ENCODE results near the gene GNL1. TPM values are rescaled to one million over a fixed set of nuclear protein-coding genes. Genes with fewer than 3 reads are reported as not detected.

Gene GNL1
- polyA plus RNA-seq: 54.9 TPM
- long read RNA-seq, donor 1, full-length matches to known transcripts: 4 of 4 reads
- long read RNA-seq, donor 1, partial matches to known transcripts: 0 of 4 reads
- long read RNA-seq, donor 1, other reads (novel, unspliced or antisense): 0 of 4 reads
- long read RNA-seq, donor 2, full-length matches to known transcripts: 11 of 11 reads
- long read RNA-seq, donor 2, partial matches to known transcripts: 0 of 11 reads
- long read RNA-seq, donor 2, other reads (novel, unspliced or antisense): 0 of 11 reads
- long read RNA-seq, donor 3, full-length matches to known transcripts: 18 of 25 reads
- long read RNA-seq, donor 3, partial matches to known transcripts: 7 of 25 reads
- long read RNA-seq, donor 3, other reads (novel, unspliced or antisense): 0 of 25 reads
- long read RNA-seq, donor 4, full-length matches to known transcripts: 2 of 2 reads
- long read RNA-seq, donor 4, partial matches to known transcripts: 0 of 2 reads
- long read RNA-seq, donor 4, other reads (novel, unspliced or antisense): 0 of 2 reads
- long read RNA-seq, donor 5, full-length matches to known transcripts: 4 of 4 reads
- long read RNA-seq, donor 5, partial matches to known transcripts: 0 of 4 reads
- long read RNA-seq, donor 5, other reads (novel, unspliced or antisense): 0 of 4 reads
- long read RNA-seq, donor 6, full-length matches to known transcripts: 11 of 11 reads
- long read RNA-seq, donor 6, partial matches to known transcripts: 0 of 11 reads
- long read RNA-seq, donor 6, other reads (novel, unspliced or antisense): 0 of 11 reads
- long read RNA-seq, donor 7, full-length matches to known transcripts: 2 of 2 reads
- long read RNA-seq, donor 7, partial matches to known transcripts: 0 of 2 reads
- long read RNA-seq, donor 7, other reads (novel, unspliced or antisense): 0 of 2 reads
- long read RNA-seq, donor 8, full-length matches to known transcripts: 9 of 9 reads
- long read RNA-seq, donor 8, partial matches to known transcripts: 0 of 9 reads
- long read RNA-seq, donor 8, other reads (novel, unspliced or antisense): 0 of 9 reads
- long read RNA-seq, donor 9, full-length matches to known transcripts: 6 of 6 reads
- long read RNA-seq, donor 9, partial matches to known transcripts: 0 of 6 reads
- long read RNA-seq, donor 9, other reads (novel, unspliced or antisense): 0 of 6 reads
- long read RNA-seq, donor 10, full-length matches to known transcripts: 12 of 12 reads
- long read RNA-seq, donor 10, partial matches to known transcripts: 0 of 12 reads
- long read RNA-seq, donor 10, other reads (novel, unspliced or antisense): 0 of 12 reads
- long read RNA-seq, donor 11, full-length matches to known transcripts: 5 of 5 reads
- long read RNA-seq, donor 11, partial matches to known transcripts: 0 of 5 reads
- long read RNA-seq, donor 11, other reads (novel, unspliced or antisense): 0 of 5 reads

DNA sequence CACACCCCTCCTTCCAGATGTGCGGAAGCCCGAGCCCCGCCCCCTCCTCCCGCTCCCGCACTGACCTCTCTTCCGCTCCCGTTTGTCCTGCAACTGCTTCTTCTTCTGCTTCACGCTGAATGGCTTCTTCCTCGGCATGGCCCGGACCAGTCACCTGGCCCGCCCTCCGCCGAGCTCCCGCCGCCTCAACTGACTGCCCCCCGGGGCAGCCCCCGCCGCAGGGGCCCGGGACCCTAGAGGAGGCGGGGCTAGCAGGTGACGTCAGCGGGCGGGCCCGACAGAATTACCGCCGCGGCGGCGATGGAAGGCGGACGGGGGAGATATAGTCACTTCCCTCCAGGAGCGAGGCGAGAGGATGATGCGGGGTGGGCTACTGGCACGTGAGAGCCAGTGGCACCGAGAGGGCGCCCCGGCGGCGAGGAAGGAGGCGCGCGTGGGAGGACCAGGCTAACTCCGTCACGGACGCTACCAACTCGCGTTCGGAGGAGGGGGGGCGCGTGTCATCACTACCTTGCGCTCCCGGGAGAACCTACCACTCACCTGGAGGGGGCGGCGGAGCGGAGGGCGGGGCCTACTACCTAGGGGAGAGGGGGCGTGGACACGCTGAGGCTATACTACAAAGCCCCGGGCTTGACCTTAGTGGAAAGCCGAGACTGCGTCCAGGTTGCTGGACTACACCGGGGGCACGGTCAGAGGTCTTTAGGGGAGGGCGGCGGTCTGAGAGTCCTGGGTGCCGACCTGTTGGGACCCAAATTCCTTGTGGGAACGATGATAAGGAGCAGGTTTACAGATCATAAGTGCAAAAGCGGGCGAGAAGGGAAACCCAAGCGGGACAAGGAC, at the start of gene GNL1:
Gene GNL1, minus strand, starts transcription at position 424 of the 840 bp plus-strand sequence. Its CDS starts 286 bp downstream, at position 138.
- peak; percentile 95 to 97 for DNase-seq
- no CpG with 5 or more reads among the region's 71 CpGs for WGBS (ENCODE audit: insufficient coverage, low lambda C conversion rate)
- H3K27ac ChIP-seq (ENCODE audit: low read length): peak within 1 kb of the TSS; percentile 100
- peaks cover 7% of the 10 kb centered on the region for H3K4me1 ChIP-seq (ENCODE audit: control insufficient read depth, insufficient read depth, low read length)
- H3K36me3 ChIP-seq (ENCODE audit: control insufficient read depth, insufficient read depth, low read length): peaks cover 30% of the 10 kb centered on the region
- no peaks in the 10 kb centered on the region for H3K9me3 ChIP-seq (ENCODE audit: control insufficient read depth, low read depth, low read length)
- H3K4me3 ChIP-seq (ENCODE audit: low read length): peak within 1 kb of the TSS; percentile 98
- H3K27me3 ChIP-seq (ENCODE audit: control insufficient read depth, insufficient read depth, low read length): no peaks in the 10 kb centered on the region

DNA sequence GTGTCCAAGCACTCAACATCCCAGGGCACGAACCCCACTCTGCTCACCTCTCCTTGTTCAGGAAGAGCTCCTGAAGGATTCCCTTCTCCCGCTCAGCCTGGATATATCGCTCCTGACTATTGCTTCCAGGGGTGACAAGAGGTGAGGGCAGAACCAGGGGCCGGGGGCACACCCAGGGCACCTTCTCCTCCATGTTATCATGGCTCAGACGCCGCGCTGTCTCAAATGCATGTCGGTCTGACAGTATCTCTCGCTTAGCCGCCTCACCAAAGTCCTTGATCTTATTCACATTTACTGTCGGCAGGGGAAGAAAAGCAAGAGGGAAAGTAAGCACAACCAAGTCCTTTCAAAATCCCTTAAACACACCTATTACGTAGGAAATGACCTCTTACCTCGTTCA, 47.7 kb upstream of the GNL1 start:
- WGBS (ENCODE audit: insufficient coverage, low lambda C conversion rate): no CpG with 5 or more reads among the region's 13 CpGs
- Histone ChIP-seq H3K27me3 (ENCODE audit: control insufficient read depth, insufficient read depth, low read length) (no peaks in the 10 kb centered on the region), H3K36me3 (ENCODE audit: control insufficient read depth, insufficient read depth, low read length) (peaks cover 79% of the 10 kb centered on the region)

DNA sequence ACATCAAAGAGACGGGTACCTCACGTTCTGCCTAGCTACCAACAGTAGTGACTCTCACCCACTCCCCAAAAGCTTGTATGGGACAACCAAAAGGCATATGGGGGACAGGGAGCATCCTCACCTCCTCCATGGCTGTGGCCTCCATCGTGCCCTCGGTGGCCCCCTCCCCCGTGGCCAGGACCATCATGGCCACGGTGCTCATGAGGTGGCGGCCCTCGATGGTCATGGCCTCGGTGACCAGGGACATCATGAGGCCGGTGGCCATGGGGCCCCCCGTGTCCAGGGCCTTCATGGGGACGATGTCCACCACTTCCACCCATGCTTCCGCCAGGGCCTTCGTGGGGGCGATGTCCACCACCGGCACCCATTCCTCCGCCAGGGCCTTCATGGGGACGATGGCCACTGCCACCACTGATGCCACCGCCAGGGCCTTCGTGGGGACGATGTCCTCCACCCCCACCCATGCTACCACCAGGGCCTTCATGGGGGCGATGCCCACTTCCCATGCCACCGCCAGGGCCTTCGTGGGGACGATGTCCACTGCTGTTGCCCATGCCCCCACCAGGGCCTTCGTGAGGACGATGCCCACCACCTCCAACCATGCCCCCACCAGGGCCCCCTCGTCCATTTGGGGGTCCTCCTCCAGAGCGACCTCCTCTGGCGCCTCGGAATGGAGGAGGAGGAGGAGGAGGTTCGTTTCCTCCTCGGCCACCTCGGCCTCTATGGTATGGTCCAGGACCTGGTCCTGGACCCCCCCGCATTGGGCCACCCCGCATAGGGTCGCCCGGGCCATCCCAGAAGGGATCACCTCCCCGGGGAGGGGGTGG, 45.7 kb upstream of the GNL1 start:
- Histone ChIP-seq H3K27me3 (ENCODE audit: control insufficient read depth, insufficient read depth, low read length) (no peaks in the 10 kb centered on the region), H3K9me3 (ENCODE audit: control insufficient read depth, low read depth, low read length) (no peaks in the 10 kb centered on the region), H3K36me3 (ENCODE audit: control insufficient read depth, insufficient read depth, low read length) (peaks cover 63% of the 10 kb centered on the region), H3K4me3 (ENCODE audit: low read length) (no peak overlapping the region), H3K4me1 (ENCODE audit: control insufficient read depth, insufficient read depth, low read length) (no peaks in the 10 kb centered on the region), H3K27ac (ENCODE audit: low read length) (no peak overlapping the region)
- no peak for DNase-seq
- no CpG with 5 or more reads among the region's 39 CpGs for WGBS (ENCODE audit: insufficient coverage, low lambda C conversion rate)

More for the DNA sequence above, 47.7 kb upstream of the GNL1 start:
- Histone ChIP-seq H3K4me3 (ENCODE audit: low read length) (no peak overlapping the region), H3K9me3 (ENCODE audit: control insufficient read depth, low read depth, low read length) (no peaks in the 10 kb centered on the region), H3K4me1 (ENCODE audit: control insufficient read depth, insufficient read depth, low read length) (no peaks in the 10 kb centered on the region), H3K27ac (ENCODE audit: low read length) (no peak overlapping the region)
- DNase-seq: no peak

GRCh38 chr6:30601436-30601814, 45.1 kb upstream of the GNL1 start:
- no CpG with 5 or more reads among the region's 6 CpGs for WGBS (ENCODE audit: insufficient coverage, low lambda C conversion rate)
- no peak overlapping the region for H3K27ac ChIP-seq (ENCODE audit: low read length)
- DNase-seq: no peak
- H3K9me3 ChIP-seq (ENCODE audit: control insufficient read depth, low read depth, low read length): no peaks in the 10 kb centered on the region
- no peaks in the 10 kb centered on the region for H3K4me1 ChIP-seq (ENCODE audit: control insufficient read depth, insufficient read depth, low read length)
- H3K27me3 ChIP-seq (ENCODE audit: control insufficient read depth, insufficient read depth, low read length): no peaks in the 10 kb centered on the region
- peaks cover 58% of the 10 kb centered on the region for H3K36me3 ChIP-seq (ENCODE audit: control insufficient read depth, insufficient read depth, low read length)
- H3K4me3 ChIP-seq (ENCODE audit: low read length): no peak overlapping the region

DNA sequence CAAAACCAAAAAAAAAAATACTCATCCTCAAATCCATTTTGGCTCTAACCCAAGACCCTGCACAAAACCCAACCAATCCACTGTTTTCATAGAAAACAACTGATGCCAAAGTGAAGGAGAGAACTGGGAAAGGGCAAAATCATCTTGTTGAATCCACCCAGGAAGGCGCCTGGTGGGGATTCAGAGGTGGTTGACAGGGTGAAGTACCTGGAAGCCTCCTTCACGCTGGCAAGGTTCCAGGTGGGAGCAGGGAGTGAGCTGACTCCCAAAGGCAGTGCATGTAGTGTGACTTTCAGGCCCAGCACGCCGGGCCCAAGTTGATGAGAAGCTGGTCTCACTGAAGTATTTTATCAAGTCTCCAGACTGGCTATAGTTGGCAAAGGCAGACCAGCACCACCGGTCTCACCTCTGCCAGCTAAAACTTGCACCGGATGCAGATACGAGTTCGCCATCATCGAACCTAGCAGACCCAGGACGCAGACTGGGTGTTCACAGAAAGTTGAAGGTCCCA, 44.2 kb upstream of the GNL1 start:
- Histone ChIP-seq H3K4me1 (ENCODE audit: control insufficient read depth, insufficient read depth, low read length) (no peaks in the 10 kb centered on the region), H3K4me3 (ENCODE audit: low read length) (no peak overlapping the region), H3K27me3 (ENCODE audit: control insufficient read depth, insufficient read depth, low read length) (no peaks in the 10 kb centered on the region), H3K27ac (ENCODE audit: low read length) (no peak overlapping the region), H3K36me3 (ENCODE audit: control insufficient read depth, insufficient read depth, low read length) (peaks cover 53% of the 10 kb centered on the region), H3K9me3 (ENCODE audit: control insufficient read depth, low read depth, low read length) (no peaks in the 10 kb centered on the region)
- WGBS (ENCODE audit: insufficient coverage, low lambda C conversion rate): no CpG with 5 or more reads among the region's 10 CpGs
- peak in 1 of 2 donors; percentile 14 for DNase-seq

- Histone ChIP-seq H3K27me3 (ENCODE audit: control insufficient read depth, insufficient read depth, low read length) (no peaks in the 10 kb centered on the region), H3K9me3 (ENCODE audit: control insufficient read depth, low read depth, low read length) (no peaks in the 10 kb centered on the region), H3K27ac (ENCODE audit: low read length) (no peak overlapping the region), H3K4me1 (ENCODE audit: control insufficient read depth, insufficient read depth, low read length) (no peaks in the 10 kb centered on the region), H3K4me3 (ENCODE audit: low read length) (no peak overlapping the region), H3K36me3 (ENCODE audit: control insufficient read depth, insufficient read depth, low read length) (peaks cover 48% of the 10 kb centered on the region)
- 76% methylated on average over 6 of the region's 13 CpGs for WGBS (ENCODE audit: insufficient coverage, low lambda C conversion rate)
- no peak for DNase-seq
Measured at GRCh38 chr6:30599625-30600324, 43.5 kb upstream of the GNL1 start.

GRCh38 chr6:30598912-30599624, 42.8 kb upstream of the GNL1 start:
- no CpG with 5 or more reads among the region's 12 CpGs for WGBS (ENCODE audit: insufficient coverage, low lambda C conversion rate)
- H3K36me3 ChIP-seq (ENCODE audit: control insufficient read depth, insufficient read depth, low read length): peaks cover 47% of the 10 kb centered on the region
- H3K27me3 ChIP-seq (ENCODE audit: control insufficient read depth, insufficient read depth, low read length): no peaks in the 10 kb centered on the region
- H3K27ac ChIP-seq (ENCODE audit: low read length): no peak overlapping the region
- H3K4me1 ChIP-seq (ENCODE audit: control insufficient read depth, insufficient read depth, low read length): no peaks in the 10 kb centered on the region
- no peak for DNase-seq
- H3K4me3 ChIP-seq (ENCODE audit: low read length): no peak overlapping the region
- H3K9me3 ChIP-seq (ENCODE audit: control insufficient read depth, low read depth, low read length): no peaks in the 10 kb centered on the region
